Caco-2 (cell line): ENCODE results near the gene RPS15. TPM values are rescaled to one million over a fixed set of nuclear protein-coding genes. Genes with fewer than 3 reads are reported as not detected.
"Not testable (repeated sequence)": the region's sequence is repeated elsewhere in the genome, so short reads cannot be mapped to it uniquely, and the experiment has no call there.

ENCODE experiments used
- BruUV-seq: library from RNA; stranded (reverse); fragments of 400-500 nt; replicated peaks from 2 replicates; lab custom pipeline; 2021; lab: Mats Ljungman, UMichigan
- CTCF ChIA-PET: fragments of 300-600 bp; sonication (Branson Sonifier 250); formaldehyde crosslinking; loops from one replicate; lab custom pipeline; 2022; ENCODE audit warnings: antibody characterized with exemption; lab: Charles Lee
- POLR2A ChIA-PET: fragments of 300-600 bp; sonication (Branson Sonifier 250); formaldehyde crosslinking; loops from one replicate; lab custom pipeline; 2022; ENCODE audit warnings: antibody characterized with exemption; lab: Charles Lee
- DNase-seq, 2 experiments: peaks; one replicate each; pipeline versions ENCODE4 v3.0.0 to v3.0.0-alpha.2; 2020 to 2022
- H3K27me3 ChIP-seq: replicated peaks from 2 replicates; pipeline ENCODE4 v1.6.0; 2011; ENCODE audit warnings: low read length; ENCODE audit not compliant: control insufficient read depth, insufficient read depth
- H3K36me3 ChIP-seq: 2 replicates; pipeline ENCODE4 v1.5.1; 2011; ENCODE audit warnings: low read length; ENCODE audit not compliant: control insufficient read depth, insufficient read depth
- H3K4me1 ChIP-seq: fragments of 250-450 bp; sonication (Bioruptor Pico); 2 replicates; pipeline ENCODE4 v1.5.1; 2020; ENCODE audit warnings: mild to moderate bottlenecking
- H3K4me3 ChIP-seq: 2 replicates; pipeline ENCODE4 v1.5.1; 2011; ENCODE audit warnings: low read depth, mild to moderate bottlenecking, control low read depth, low read length
- H3K9me3 ChIP-seq: fragments of 250-450 bp; sonication (Bioruptor Pico); 2 replicates; pipeline ENCODE4 v1.5.1; 2020; ENCODE audit warnings: mild to moderate bottlenecking, moderate library complexity
- H3K27ac Mint-ChIP-seq: one replicate; pipeline ENCODE4 v1.8.0; 2022; ENCODE audit warnings: mixed read lengths; ENCODE audit not compliant: unreplicated experiment
- H3K27me3 Mint-ChIP-seq: one replicate; pipeline ENCODE4 v1.8.0; 2022; ENCODE audit warnings: mixed read lengths; ENCODE audit not compliant: insufficient read depth, unreplicated experiment
- H3K36me3 Mint-ChIP-seq: one replicate; pipeline ENCODE4 v1.8.0; 2022; ENCODE audit warnings: mild to moderate bottlenecking, mixed read lengths; ENCODE audit not compliant: insufficient read depth, unreplicated experiment
- H3K4me1 Mint-ChIP-seq: one replicate; pipeline ENCODE4 v1.8.0; 2022; ENCODE audit warnings: low read depth, mixed read lengths; ENCODE audit not compliant: unreplicated experiment
- H3K4me3 Mint-ChIP-seq: one replicate; pipeline ENCODE4 v1.8.0; 2022; ENCODE audit warnings: mild to moderate bottlenecking, moderate library complexity, mixed read lengths; ENCODE audit not compliant: unreplicated experiment
- H3K9me3 Mint-ChIP-seq: one replicate; pipeline ENCODE4 v1.8.0; 2022; ENCODE audit warnings: mixed read lengths; ENCODE audit not compliant: unreplicated experiment
- CTCF ChIP-seq, 2 experiments: fragments of 200-600 bp in 1 of 2; IDR thresholded peaks; 1 replicate in 1 of 2; 2 replicates in 1 of 2; pipeline versions ENCODE4 v1.5.1 to v1.8.0; 2011 to 2022; ENCODE audit warnings: antibody characterized with exemption in 1 of 2, control low read depth in 1 of 2, inconsistent platforms in 1 of 2, low read depth in 1 of 2, low read length in 1 of 2, mild to moderate bottlenecking in 1 of 2, moderate library complexity in 1 of 2; ENCODE audit not compliant: insufficient read depth in 1 of 2, severe bottlenecking in 1 of 2, unreplicated experiment in 1 of 2
- intact Hi-C: fragments of 100-400 bp; cut with micrococcal nuclease; formaldehyde crosslinking; loops from one replicate; pipeline ENCODE4 v1.10.0; 2022; ENCODE audit not compliant: unreplicated experiment
- total RNA-seq: library from RNA; stranded (reverse); gene quantifications from 2 replicates; pipeline ENCODE4 v1.2.3, GENCODE V29; 2022

RPS15 gene
- total RNA-seq, 1 experiment from 2014 or later: 1,192 TPM

DNA sequence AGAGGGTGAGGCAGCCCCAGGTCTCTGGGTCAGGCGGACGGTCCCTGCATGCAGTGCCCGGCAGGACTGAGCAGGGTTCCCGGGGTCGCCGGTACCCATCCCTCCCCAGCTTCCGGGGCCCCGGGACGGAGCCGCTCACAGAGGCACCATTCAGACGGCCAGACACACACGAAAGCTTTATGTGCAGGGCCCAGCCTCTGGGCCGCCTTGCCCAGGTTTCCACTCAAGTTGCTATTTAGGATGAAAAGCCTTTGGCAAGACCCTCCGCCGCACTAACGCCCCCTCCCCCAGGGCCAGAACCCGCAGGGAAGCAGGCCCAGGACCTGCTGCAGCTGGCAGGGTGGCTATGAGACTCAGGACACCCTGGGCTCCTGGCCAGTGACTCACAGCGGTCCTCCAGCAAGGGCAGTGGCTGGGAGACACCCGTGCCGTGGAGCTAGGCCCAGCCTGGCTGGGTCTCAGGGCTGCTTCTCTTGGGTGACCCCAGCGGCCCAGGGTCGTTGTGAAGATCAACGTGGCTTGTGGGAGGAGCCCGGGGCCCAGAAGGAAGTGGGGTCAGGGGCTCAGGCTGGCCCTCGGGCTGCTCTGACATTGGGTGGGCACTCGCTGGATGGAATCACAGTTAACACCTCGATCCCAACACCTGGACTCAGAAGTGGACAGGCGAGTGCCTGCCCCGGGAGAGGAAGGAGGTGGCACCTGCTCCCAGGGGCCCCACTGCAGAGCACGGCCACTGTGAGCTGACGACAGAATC is 36.0 kb downstream of the RPS15 start:
- H3K27ac Mint-ChIP-seq: no peak overlapping the region
- ChIA-PET CTCF (no interaction called here), POLR2A (interaction anchor here (0.5 kb wide), 1 partner anchor 167 kb away, joined by 4 read pairs; no protein-coding TSS in a partner anchor)
- no peaks in the 10 kb centered on the region for H3K9me3 Mint-ChIP-seq
- intact Hi-C loops: loop anchor here (5.0 kb wide), 1 partner anchor 67 kb away; the partner anchor contains the start of gene DAZAP1
- BruUV-seq: no TSS peak
- peaks cover 15% of the 10 kb centered on the region for H3K4me1 ChIP-seq
- peaks cover 4% of the 10 kb centered on the region for H3K4me1 Mint-ChIP-seq
- no peaks in the 10 kb centered on the region for H3K27me3 Mint-ChIP-seq
- no peaks in the 10 kb centered on the region for H3K27me3 ChIP-seq
- H3K36me3 Mint-ChIP-seq: peaks cover 59% of the 10 kb centered on the region
- TF ChIP-seq CTCF (IDR thresholded peaks at IDR 0.05; ENCODE audit: insufficient read depth in 1 of 2, low read depth in 1 of 2, low read length in 1 of 2, severe bottlenecking in 1 of 2, unreplicated experiment in 1 of 2): no peak
- no peak overlapping the region for H3K4me3 Mint-ChIP-seq
- no peak overlapping the region for H3K4me3 ChIP-seq
- H3K36me3 ChIP-seq: no peaks in the 10 kb centered on the region; the same call in 1 of the 2 replicates
- no peaks in the 10 kb centered on the region for H3K9me3 ChIP-seq
- no peak for DNase-seq

DNA sequence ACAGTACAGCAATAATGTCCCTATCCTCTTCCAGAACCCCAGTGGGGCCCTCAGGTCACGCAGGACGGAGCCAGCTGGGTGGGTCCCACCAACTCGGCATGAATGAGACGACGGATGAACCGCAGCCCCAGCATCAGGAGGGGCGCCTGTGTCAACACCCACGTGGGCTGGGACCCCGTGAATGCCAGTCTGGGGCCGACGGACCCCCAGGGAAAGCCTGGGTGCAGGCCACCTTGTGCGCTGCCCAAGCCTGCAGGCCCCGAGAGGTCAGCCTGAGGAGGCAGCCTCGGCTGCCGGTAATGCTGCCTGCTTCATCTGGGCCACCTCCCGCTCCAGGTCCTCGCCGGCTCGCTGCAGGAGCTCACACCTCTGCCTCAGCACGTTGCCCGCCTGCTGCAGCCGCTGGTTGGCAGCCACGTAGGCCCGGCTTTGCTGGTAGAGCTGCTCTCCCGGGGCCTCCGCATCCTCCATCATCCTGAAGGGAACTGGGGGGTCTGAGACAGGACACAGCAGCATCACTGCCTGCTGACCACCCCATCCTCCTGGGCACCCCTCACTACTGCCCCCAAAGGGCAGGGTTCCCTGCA is 36.7 kb downstream of the RPS15 start:
- Histone ChIP-seq H3K27me3 (no peaks in the 10 kb centered on the region), H3K36me3 (no peaks in the 10 kb centered on the region; the same call in 1 of the 2 replicates), H3K9me3 (no peaks in the 10 kb centered on the region), H3K4me3 (no peak overlapping the region), H3K4me1 (peaks cover 15% of the 10 kb centered on the region)
- H3K4me1 Mint-ChIP-seq: peaks cover 4% of the 10 kb centered on the region
- no TSS peak for BruUV-seq
- peaks cover 60% of the 10 kb centered on the region for H3K36me3 Mint-ChIP-seq
- H3K9me3 Mint-ChIP-seq: no peaks in the 10 kb centered on the region
- ChIA-PET CTCF (interaction anchor here (0.6 kb wide), 1 partner anchor 855 kb away, joined by 4 read pairs; no protein-coding TSS in a partner anchor), POLR2A (interaction anchor here (0.5 kb wide), 1 partner anchor 36 kb away, joined by 4 read pairs; the partner anchor contains the start of gene RPS15)
- H3K27me3 Mint-ChIP-seq: no peaks in the 10 kb centered on the region
- intact Hi-C loops: loop anchor here (5.0 kb wide), 1 partner anchor 68 kb away; the partner anchor contains the start of gene DAZAP1
- H3K27ac Mint-ChIP-seq: no peak overlapping the region
- no peak for TF ChIP-seq CTCF (IDR thresholded peaks at IDR 0.05; ENCODE audit: insufficient read depth in 1 of 2, low read depth in 1 of 2, low read length in 1 of 2, severe bottlenecking in 1 of 2, unreplicated experiment in 1 of 2)
- H3K4me3 Mint-ChIP-seq: no peak overlapping the region
- no peak for DNase-seq

- Mint-ChIP-seq H3K4me1 (peaks cover 4% of the 10 kb centered on the region), H3K9me3 (no peaks in the 10 kb centered on the region), H3K36me3 (peaks cover 49% of the 10 kb centered on the region), H3K27me3 (no peaks in the 10 kb centered on the region), H3K4me3 (no peak overlapping the region), H3K27ac (no peak overlapping the region)
- DNase-seq: no peak
- no peak for TF ChIP-seq CTCF (IDR thresholded peaks at IDR 0.05; ENCODE audit: insufficient read depth in 1 of 2, low read depth in 1 of 2, low read length in 1 of 2, severe bottlenecking in 1 of 2, unreplicated experiment in 1 of 2)
- peaks cover 14% of the 10 kb centered on the region for H3K4me1 ChIP-seq
- no peaks in the 10 kb centered on the region; the same call in 1 of the 2 replicates for H3K36me3 ChIP-seq
- ChIA-PET CTCF (no interaction called here), POLR2A (interaction anchor here (0.5 kb wide), 1 partner anchor 37 kb away, joined by 4 read pairs; the partner anchor contains the start of gene RPS15)
- intact Hi-C loops: no loop called here
- no TSS peak for BruUV-seq
- H3K4me3 ChIP-seq: no peak overlapping the region
- no peaks in the 10 kb centered on the region for H3K9me3 ChIP-seq
- no peaks in the 10 kb centered on the region for H3K27me3 ChIP-seq
These were observed 37.7 kb downstream of the RPS15 start for GRCh38 chr19:1475751-1476437.

DNA sequence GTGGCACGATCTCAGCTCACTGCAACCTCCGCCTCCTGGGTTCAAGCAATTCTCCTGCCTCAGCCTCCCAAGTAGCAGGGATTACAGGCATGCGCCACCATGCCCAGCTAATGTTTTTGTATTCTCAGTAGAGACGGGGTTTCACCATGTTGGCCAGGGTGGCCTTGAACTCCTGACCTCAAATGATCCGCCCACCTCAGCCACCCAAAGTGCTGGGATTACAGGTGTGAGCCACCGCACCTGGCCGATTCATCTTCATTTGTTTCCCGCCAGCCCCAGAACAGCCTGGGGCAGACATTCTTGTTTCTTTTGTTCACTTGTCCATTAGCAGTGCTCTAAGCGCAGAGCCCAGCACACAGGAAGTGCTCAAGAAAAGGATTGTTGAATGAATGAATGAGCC is 38.9 kb downstream of the RPS15 start:
- H3K27me3 Mint-ChIP-seq, H3K9me3 Mint-ChIP-seq, POLR2A ChIA-PET, CTCF ChIA-PET, BruUV-seq, H3K27me3 ChIP-seq, DNase-seq, H3K4me1 Mint-ChIP-seq, H3K36me3 ChIP-seq, H3K4me1 ChIP-seq, H3K27ac Mint-ChIP-seq, H3K9me3 ChIP-seq, intact Hi-C loops, H3K4me3 ChIP-seq: not testable (repeated sequence)
- Mint-ChIP-seq H3K36me3 (peaks cover 38% of the 10 kb centered on the region), H3K4me3 (peak overlapping the region; percentile 90)
